Measurements from ENCODE around the gene FGGY.
"Not testable (repeated sequence)": the region's sequence is repeated elsewhere in the genome, so short reads cannot be mapped to it uniquely, and the experiment has no call there.

FGGY gene

GRCh38 chr1:59521456-59521855, 224.6 kb downstream of the FGGY start:
- no peak for DNase-seq

DNA sequence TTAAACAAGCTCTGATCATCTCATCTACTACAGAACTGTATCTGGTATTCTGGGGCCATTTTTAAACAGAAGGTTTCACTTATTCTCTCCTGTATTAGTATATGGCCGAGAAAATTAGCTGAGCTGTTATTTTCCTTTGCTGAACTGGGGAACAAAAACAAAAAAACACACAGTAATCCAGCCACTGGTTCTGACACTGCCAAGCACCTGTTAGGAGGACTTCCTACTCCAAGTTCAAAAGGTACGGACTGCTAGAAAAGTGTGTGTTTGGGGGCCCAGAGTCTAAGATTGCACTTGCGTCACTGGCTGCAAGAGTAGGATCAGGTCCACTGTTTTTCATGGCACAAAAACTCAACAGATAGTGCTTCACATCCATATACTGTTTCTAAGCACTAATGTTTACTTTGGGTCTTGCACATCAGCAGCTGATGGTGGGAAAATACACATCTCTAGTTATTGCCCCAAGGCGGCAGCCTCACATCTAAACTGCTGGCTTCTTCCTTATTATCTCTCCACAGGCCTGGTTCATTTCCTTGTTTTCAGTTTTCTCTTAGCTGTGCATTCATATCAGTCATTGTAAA, 226.1 kb downstream of the FGGY start:
- no peak for DNase-seq

DNA sequence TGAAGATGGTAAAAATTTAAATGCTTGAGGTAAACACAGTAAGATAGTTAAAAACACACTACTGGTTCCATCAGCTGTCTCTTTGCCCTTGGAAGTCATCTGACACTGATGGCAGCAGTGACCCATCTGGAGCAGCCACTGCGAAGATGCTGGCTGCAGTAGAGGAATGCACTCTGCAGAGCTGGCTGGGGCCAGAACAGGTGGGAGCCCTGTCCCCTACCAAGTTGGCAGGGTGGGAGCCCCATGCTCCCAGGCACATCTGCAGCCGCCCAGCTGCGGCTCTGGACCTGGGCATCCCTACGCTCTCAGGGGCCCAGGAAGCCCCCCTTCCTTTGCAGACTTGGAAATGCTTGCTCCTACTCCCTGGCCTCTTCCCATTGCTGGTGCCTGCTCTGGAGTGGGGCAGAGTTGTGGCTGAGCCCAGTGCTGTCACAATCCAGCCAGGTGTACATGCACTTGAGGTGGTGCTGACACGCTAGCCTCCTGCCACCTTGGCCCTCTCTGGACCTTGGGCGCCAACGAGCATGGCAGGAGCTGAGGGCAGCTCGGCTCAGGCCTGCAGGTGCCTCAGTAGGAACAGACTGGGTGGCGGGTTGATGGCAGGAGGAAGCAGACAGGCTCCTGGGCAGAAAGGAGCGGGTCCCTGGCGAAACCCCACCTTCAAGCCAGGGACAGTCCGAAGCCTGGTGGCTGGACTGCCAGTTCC, 227.0 kb downstream of the FGGY start:
- DNase-seq = no peak

DNA sequence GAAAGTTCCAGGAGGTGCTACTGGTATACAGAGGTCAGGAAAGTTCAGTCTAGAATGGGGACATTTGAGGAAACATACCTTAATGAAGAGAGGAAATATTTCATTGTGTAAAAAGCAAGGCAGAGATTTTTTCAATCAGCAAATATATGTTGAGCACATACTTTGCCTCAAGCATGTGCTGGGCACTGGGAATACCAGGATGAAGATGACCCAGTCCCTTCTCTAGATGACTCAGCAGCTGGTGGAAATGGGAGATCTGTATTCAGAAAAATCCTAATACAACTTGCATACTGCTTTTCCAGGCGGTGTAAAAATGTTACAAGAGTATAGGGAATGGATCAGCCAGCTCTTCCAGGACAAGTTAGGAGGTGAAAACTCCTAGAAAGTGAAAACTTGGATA, 229.3 kb downstream of the FGGY start:
- no peak for DNase-seq

GRCh38 chr1:59528471-59528870, 231.6 kb downstream of the FGGY start:
- DNase-seq = no peak

DNA sequence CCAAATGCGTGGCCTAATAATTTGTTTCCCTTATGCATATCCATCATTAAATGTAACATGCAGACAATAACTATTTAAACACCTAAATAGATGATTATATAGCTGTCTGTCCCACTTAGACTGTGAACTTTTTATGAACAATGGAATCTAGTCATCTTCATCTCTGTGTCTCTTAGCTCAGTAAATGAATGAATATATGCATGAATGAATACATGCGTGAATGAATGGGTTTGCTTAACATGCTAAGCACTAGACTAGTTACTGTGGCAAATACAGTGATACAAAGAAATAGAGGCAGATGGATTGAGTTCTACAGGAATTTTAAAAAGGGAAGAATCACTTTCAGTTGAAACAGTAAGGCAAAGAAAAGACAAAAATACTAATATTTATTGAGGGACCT, 232.0 kb downstream of the FGGY start:
- DNase-seq = no peak

DNA sequence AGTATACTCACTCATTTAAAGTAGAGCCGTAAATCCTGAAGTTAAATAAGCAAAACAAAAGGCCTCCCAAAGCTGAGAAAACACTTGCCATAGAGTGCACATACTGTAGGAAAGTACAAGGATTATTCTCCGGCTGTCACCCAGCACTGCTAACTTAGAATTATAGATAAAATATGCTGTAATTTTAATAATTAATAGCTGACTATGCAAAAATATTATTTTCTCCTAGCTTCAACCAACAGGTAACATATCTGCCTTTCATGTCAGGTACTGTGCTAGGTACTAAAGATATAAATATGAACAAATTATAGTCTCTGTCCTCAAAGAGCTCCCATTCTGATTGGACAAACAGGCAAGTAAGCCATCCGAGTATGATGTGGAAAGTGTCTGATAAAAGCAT, 233.2 kb downstream of the FGGY start:
- no peak for DNase-seq

- no peak for DNase-seq
These were observed 235.2 kb downstream of the FGGY start for GRCh38 chr1:59532102-59532501.

DNA sequence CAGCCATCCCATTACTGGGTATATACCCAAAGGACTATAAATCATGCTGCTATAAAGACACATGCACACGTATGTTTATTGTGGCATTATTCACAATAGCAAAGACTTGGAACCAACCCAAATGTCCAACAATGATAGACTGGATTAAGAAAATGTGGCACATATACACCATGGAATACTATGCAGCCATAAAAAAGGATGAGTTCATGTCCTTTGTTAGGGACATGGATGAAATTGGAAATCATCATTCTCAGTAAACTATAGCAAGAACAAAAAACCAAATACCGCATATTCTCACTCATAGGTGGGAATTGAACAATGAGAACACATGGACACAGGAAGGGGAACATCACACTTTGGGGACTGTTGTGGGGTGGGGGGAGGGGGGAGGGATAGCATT, 241.6 kb downstream of the FGGY start:
- not testable (repeated sequence) for DNase-seq

DNA sequence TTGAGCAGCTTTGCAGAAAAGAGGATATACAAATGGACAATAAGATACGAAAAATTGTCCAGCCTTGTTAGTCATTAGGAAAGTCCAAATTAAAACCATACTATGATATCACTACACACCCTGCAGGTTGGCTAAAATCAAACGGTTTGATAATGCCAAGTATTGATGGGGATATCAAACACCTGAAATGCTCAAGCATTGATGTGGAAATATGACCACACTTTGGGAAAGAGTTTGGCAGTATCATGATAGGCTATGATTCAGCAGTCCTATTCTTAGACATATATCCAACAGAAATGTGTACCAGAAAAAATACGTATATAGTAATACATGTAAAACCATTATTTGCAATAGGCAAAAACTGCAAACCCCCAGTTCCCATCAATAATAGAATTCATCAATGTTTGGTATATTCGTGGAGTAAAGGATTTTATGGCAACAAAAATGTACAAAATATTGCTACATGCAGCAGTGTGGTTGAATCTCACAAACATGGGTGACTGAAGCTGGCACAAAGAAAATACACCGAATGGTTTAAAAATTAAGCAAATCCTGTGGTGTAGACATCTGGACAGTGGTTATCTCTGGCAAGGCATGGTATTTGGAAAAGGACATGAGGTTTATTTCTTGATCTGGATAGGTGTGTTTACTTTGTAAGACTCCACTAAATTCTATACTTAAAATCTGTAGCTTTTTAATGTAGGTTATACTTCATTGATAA, 243.2 kb downstream of the FGGY start:
- no peak for DNase-seq

GRCh38 chr1:59541161-59541560, 244.3 kb downstream of the FGGY start:
- DNase-seq = no peak

- DNase-seq = no peak
These were observed 245.0 kb downstream of the FGGY start for GRCh38 chr1:59541891-59542290.

GRCh38 chr1:59543211-59543668, 246.3 kb downstream of the FGGY start:
- no peak for DNase-seq

DNA sequence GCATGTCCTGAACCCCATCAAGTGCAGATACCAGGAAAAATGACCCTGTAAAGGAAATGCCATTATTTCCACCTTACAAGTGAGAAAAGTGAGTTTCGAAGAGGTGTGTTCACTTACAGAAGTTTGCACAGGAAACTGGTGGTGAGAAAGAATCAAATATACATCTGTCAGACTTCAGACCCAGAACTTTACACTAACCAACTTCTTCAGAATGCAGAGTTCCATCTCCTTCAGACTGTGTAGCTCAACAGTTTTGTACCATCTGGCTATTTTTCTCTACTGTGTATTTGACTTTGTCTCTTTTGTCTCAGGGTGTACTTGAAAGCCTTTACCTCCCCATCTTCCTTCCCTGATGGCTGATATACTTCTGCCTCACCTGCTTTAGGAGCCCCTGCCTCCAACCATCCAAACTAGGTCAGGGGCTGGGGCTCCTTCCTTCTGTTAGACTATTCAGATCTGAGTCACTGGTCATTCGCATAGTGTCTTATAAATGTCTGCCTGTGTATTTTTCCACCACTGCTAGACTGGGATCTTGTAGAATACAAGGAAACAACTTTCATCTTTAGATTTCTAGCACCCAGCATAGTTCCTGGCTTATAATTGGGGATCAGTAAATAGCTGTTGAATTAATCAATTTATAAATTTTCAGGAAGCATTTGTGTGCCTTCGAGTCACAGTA, 247.9 kb downstream of the FGGY start:
- no peak for DNase-seq

GRCh38 chr1:59545830-59546229, 248.9 kb downstream of the FGGY start:
- no peak for DNase-seq

GRCh38 chr1:59549066-59549837, 252.4 kb downstream of the FGGY start:
- DNase-seq = no peak

- no peak for DNase-seq
These were observed 253.0 kb downstream of the FGGY start for GRCh38 chr1:59549903-59550302.

DNA sequence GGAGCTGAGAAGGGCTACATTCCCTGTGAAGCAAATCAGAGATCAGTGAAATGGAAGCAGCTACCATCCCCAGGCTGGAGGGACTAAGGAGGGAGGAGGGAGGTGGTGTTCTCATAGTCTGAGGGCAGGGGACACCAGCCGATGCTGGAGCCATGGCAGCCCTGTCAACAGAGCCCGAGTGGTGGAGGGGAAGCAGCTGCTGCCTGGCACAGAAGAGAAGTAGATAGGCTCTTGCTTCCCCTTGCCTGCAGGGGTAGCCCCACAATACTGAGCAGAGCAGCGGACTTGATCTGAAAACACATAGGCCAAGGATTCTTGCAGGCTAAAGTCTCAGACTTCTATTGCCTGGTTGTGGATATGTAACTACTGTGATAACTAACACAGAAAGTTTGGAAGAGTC, 255.1 kb downstream of the FGGY start:
- DNase-seq = no peak

GRCh38 chr1:59553371-59553770, 256.5 kb downstream of the FGGY start:
- DNase-seq = no peak

DNA sequence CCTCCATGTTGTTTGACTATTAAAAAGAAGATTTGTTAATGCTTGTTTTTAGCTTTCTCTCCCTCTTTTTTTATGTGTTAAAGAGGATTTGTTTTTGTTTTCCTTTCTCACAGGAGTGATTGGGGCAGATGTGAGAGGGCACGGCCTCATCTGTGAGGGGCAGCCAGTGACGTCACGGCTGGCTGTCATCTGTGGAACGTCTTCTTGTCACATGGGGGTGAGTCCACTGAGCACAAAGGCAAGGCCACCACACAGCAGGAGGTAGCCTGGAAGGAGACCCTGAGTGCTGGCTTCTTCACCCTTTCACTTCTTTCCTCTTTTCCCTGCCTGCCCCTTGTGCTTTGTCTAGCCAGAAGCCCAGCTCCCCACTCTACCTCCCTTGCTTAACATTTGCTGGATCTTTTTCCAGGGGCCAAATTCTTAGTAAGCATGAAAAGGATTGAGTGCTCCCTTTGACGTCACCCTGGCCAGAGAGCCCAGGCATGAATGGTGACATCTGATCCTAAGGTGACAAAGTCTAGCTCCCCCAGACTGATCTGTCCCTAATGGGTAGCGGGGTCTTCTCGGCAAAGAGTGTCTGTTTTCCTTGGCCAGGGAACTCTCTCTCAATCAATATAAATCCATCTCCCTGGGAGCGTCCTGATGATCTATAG, 257.2 kb downstream of the FGGY start:
- DNase-seq = no peak

- no peak for DNase-seq
These were observed 257.9 kb downstream of the FGGY start for GRCh38 chr1:59554752-59555151.

DNA sequence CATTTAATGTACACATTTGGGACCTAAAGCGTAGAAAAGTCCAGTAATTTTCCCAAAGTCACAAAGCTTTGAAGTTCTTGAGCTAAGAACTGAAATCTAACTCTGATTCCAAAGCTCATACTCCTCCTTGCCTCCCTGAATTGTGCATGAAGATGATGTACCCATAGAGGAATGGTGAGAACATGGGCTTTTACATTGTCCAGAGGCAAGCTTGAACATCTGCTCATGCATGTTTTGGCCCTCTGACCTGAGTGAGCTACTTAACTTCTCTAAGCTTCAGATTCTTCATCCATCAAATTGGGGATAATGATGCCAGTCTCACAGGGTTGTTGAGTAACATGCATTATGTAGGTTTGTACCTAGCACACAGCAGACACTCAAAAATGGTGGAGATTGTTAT, 259.5 kb downstream of the FGGY start:
- no peak for DNase-seq

Measured in activated T-cell treated with anti-CD3 and anti-CD28 coated beads, Interleukin-2, amount 50 U/mL, for 1 hour (primary cell).